HG03159 (cell line): ENCODE data around the gene POGLUT3.

Source experiments
- ATAC-seq: cut with Tn5 transposase; IDR thresholded peaks from one replicate; pipeline ENCODE4 v1.9.1; 2021; ENCODE audit warnings: mild to moderate bottlenecking, moderate library complexity; ENCODE audit not compliant: unreplicated experiment

Gene POGLUT3

GRCh38 chr11:108500721-108501120, 2.5 kb upstream of the POGLUT3 start:
- no peak for ATAC-seq

- ATAC-seq: no peak
These were observed 2.0 kb upstream of the POGLUT3 start for GRCh38 chr11:108500169-108500568.

- ATAC-seq: no peak
These were observed 728 bp upstream of the POGLUT3 start for GRCh38 chr11:108498816-108499408.

- peak; percentile 51 for ATAC-seq
These were observed 703 bp downstream of the POGLUT3 start for GRCh38 chr11:108497317-108498045.

GRCh38 chr11:108496643-108497256, 1.4 kb downstream of the POGLUT3 start:
- ATAC-seq: no peak

GRCh38 chr11:108495326-108495725, 2.9 kb downstream of the POGLUT3 start:
- no peak for ATAC-seq

- no peak for ATAC-seq
These were observed 4.0 kb downstream of the POGLUT3 start for GRCh38 chr11:108494182-108494581.

- ATAC-seq: no peak
These were observed 6.2 kb downstream of the POGLUT3 start for GRCh38 chr11:108491936-108492335.

GRCh38 chr11:108486828-108487227, 11.4 kb downstream of the POGLUT3 start:
- no peak for ATAC-seq

GRCh38 chr11:108486331-108486730, 11.9 kb downstream of the POGLUT3 start:
- ATAC-seq: no peak

GRCh38 chr11:108483163-108483562, 15.0 kb downstream of the POGLUT3 start:
- no peak for ATAC-seq

- no peak for ATAC-seq
These were observed 23.3 kb downstream of the POGLUT3 start for GRCh38 chr11:108474664-108475463.

GRCh38 chr11:108472681-108473080, 25.5 kb downstream of the POGLUT3 start:
- ATAC-seq: no peak

GRCh38 chr11:108468478-108468864, 29.7 kb downstream of the POGLUT3 start:
- no peak for ATAC-seq

GRCh38 chr11:108467091-108467823, 30.9 kb downstream of the POGLUT3 start, which contains the start of gene C11orf65:
C11orf65 (minus strand) TSS chr11:108467529; CDS start chr11:108461559, 5,970 bp downstream.
- ATAC-seq: peak; percentile 99

GRCh38 chr11:108466405-108466804, 31.8 kb downstream of the POGLUT3 start:
- ATAC-seq: no peak

- no peak for ATAC-seq
These were observed 44.9 kb downstream of the POGLUT3 start for GRCh38 chr11:108453207-108453835.
